A549 treated with CORT108297 at 1 μM for 4 hours (cell line): ENCODE data around the gene YIPF7. TPM values are rescaled to one million over a fixed set of nuclear protein-coding genes. Genes with fewer than 3 reads are reported as not detected.

Source experiments
- total RNA-seq: library from RNA; stranded (reverse); fragments of 200-300 nt; extraction: Qiagen RNA extraction; gene quantifications from 5 replicates; pipeline ENCODE4 v1.2.3, GENCODE V29; 2022

Gene YIPF7
- 0.21 TPM in 1 of 5 replicates, not detected in the others for total RNA-seq

DNA sequence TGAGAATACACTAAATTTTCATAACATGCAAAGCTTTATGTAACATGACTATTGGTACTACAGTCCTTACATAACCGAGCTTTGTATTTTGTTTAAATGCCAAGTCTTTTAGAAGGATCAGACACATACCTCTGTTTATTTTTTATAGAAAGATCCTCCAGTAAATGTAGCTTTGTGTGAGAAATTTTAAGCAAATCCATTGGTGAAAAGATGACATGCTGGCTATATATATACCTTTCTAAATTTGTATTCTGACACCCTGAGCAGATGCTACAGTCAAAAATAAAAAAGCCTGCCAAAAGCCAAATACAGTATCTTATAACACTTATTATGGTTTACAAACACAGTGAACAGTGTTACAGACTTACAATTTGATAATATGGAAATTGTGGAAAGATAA is at the start of gene YIPF7:
Gene YIPF7, minus strand, starts transcription at position 201 of the 400 bp plus-strand sequence. CDS start 1,525 bp downstream, outside the sequence.

GRCh38 chr4:44678094-44679041 is 26.9 kb upstream of the YIPF7 start, which contains the start of gene GUF1:
GUF1 (plus strand) TSS chr4:44678420; CDS start chr4:44678623, 203 bp downstream.

Other genes starting within 250 kb of the YIPF7 start
- gene KCTD8, start 202.8 kb downstream of the YIPF7 start, total RNA-seq: not detected in 5 replicates
- gene GUF1, start 26.8 kb upstream of the YIPF7 start, total RNA-seq: 9.2 to 10.3 TPM (median 9.3 TPM) in 5 replicates
- 8.3 to 11.5 TPM (median 9.9 TPM) in 5 replicates for gene GNPDA2, start 74.9 kb upstream of the YIPF7 start, total RNA-seq